ENCODE measurements around the gene CCNT1. TPM values are rescaled to one million over a fixed set of nuclear protein-coding genes. Genes with fewer than 3 reads are reported as not detected.
A peak's percentile ranks its signal among the peaks of the same experiment; 100 is the strongest.

Gene CCNT1
- total RNA-seq, result 10 to 100 TPM; 33.0 to 33.8 TPM

DNA sequence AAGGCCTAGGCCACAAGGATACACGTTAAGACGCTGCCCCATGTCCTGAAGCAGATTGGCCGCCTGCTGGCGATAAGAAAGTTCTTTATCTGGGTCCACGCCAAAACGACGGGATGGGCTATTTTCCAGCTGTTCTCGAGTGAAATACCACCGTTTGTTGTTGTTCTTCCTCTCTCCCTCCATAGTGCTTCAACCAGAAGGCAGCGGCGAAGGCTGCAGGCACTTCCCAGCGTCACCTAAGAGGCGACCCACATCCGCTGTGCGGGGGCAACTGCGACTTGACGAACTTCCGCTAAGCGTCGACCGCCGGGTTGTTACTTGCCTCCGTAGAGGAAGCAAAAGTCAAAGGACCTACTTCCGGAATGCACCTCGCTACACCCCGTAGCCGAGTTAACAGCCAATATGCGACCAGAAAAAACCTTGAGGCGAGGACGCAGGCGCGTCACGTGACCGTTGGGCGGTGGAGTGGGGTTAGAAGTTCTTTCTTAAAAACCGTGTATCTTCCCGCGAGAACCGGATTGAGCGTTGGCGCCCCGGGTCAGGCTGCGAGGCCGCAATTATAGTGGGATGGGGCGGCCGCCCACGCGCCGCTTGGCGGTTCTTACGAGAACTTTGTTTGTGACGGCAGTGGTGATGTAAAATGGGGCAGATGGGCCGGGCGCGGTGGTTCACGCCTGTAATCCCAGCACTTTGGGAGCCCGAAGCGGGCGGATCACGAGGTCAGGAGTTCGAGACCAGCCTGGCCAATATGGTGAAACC, at the start of gene CCNT1:
CCNT1 (minus strand) TSS at position 215 of the 759 bp plus-strand sequence; CDS start at position 183, 32 bp downstream.
- H3K9me3 ChIP-seq, result no peaks in the 10 kb centered on the region
- H3K4me1 ChIP-seq (replicated peaks), result peaks cover 11% of the 10 kb centered on the region
- intact Hi-C loops (cut with DNase I), result loop anchor here (1.0 kb wide), 1 partner anchor 34 kb away; the partner anchor contains the start of gene KANSL2
- peak; percentile 97 for DNase-seq (ENCODE audit: low spot score)
- H3K27me3 ChIP-seq (replicated peaks; ENCODE audit: insufficient read depth), result no peaks in the 10 kb centered on the region
- WGBS, result under 1% methylated on average over 58 of the region's 61 CpGs
- no peaks in the 10 kb centered on the region for H3K36me3 ChIP-seq
- peak within 1 kb of the TSS; percentile 52 to 55 for H3K4me3 ChIP-seq
- peak within 1 kb of the TSS; percentile 89 to 92 for H3K27ac ChIP-seq
- TF ChIP-seq POLR2A (IDR thresholded peaks at IDR 0.05) (peak; percentile 16), POLR2AphosphoS5 (IDR thresholded peaks at IDR 0.05) (peak; percentile 100)
- TF ChIP-seq, protein P1, sequence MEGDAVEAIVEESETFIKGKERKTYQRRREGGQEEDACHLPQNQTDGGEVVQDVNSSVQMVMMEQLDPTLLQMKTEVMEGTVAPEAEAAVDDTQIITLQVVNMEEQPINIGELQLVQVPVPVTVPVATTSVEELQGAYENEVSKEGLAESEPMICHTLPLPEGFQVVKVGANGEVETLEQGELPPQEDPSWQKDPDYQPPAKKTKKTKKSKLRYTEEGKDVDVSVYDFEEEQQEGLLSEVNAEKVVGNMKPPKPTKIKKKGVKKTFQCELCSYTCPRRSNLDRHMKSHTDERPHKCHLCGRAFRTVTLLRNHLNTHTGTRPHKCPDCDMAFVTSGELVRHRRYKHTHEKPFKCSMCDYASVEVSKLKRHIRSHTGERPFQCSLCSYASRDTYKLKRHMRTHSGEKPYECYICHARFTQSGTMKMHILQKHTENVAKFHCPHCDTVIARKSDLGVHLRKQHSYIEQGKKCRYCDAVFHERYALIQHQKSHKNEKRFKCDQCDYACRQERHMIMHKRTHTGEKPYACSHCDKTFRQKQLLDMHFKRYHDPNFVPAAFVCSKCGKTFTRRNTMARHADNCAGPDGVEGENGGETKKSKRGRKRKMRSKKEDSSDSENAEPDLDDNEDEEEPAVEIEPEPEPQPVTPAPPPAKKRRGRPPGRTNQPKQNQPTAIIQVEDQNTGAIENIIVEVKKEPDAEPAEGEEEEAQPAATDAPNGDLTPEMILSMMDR (IDR thresholded peaks at IDR 0.05), result peak in 3 of 4 experiments; percentile 24 to 54 (median 52)

DNA sequence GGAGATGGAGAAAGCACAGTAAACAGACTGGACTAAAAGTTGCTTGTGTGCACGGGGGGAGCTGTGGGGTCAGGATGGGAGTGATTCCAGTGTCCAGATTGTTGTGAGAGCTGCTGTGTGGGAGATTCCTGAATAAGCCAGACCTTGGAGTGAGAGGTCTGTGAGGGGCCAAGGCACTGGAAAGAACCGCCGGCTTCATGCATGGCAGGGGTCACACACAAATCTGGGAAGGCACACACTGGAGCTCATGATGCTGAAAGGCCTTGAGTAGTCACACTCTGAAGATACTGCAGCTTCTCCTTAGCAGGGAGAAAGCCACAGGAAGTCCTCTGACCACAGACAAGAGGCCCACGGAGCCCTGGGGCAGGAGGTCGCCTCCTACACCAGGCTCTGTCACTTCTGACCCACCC, 49.3 kb upstream of the CCNT1 start:
- TF ChIP-seq POLR2A (IDR thresholded peaks at IDR 0.05) (no peak), POLR2AphosphoS5 (IDR thresholded peaks at IDR 0.05) (no peak)
- TF ChIP-seq, protein P1 (IDR thresholded peaks at IDR 0.05), result no peak
- no peaks in the 10 kb centered on the region for H3K4me1 ChIP-seq (replicated peaks)
- WGBS, result 85% methylated on average over 5 of the region's 5 CpGs
- H3K4me3 ChIP-seq, result no peak overlapping the region
- intact Hi-C loops (cut with DNase I), result no loop called here
- H3K9me3 ChIP-seq, result no peaks in the 10 kb centered on the region
- no peak for DNase-seq (ENCODE audit: low spot score)
- no peaks in the 10 kb centered on the region for H3K27me3 ChIP-seq (replicated peaks; ENCODE audit: insufficient read depth)
- no peak overlapping the region for H3K27ac ChIP-seq
- H3K36me3 ChIP-seq, result no peaks in the 10 kb centered on the region

- Histone ChIP-seq H3K4me1 (replicated peaks) (no peaks in the 10 kb centered on the region), H3K27me3 (replicated peaks; ENCODE audit: insufficient read depth) (no peaks in the 10 kb centered on the region), H3K27ac (no peak overlapping the region), H3K36me3 (no peaks in the 10 kb centered on the region), H3K4me3 (no peak overlapping the region), H3K9me3 (no peaks in the 10 kb centered on the region)
- 75% methylated on average over 2 of the region's 2 CpGs for WGBS
- intact Hi-C loops (cut with DNase I), result no loop called here
- DNase-seq (ENCODE audit: low spot score), result no peak
- TF ChIP-seq, protein P1 (IDR thresholded peaks at IDR 0.05), result no peak
- no peak for TF ChIP-seq POLR2A (IDR thresholded peaks at IDR 0.05)
- no peak for TF ChIP-seq POLR2AphosphoS5 (IDR thresholded peaks at IDR 0.05)
Observed at GRCh38 chr12:48764521-48764920, 48.0 kb upstream of the CCNT1 start.

DNA sequence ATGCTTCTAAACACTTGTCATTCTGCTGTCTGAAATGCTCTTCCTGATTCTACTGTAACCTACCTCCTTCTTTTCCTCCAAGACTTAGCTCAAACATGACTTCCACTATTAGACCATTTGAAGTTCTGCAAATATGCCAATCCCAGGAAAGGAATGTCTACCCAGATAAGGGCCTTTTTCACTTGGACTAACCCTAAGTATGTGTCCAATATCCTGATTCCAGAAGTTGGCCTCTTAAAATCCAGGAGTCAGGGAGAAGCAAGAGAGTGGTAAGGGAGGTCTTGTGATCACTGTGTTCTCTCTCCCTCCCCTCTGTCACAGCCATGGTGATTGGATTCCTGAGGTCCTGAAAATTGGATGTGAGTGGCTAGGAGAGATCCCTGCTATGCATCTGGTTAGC, 42.2 kb upstream of the CCNT1 start:
- DNase-seq (ENCODE audit: low spot score), result no peak
- no peak for TF ChIP-seq POLR2A (IDR thresholded peaks at IDR 0.05)
- TF ChIP-seq, protein P1 (IDR thresholded peaks at IDR 0.05), result no peak
- TF ChIP-seq POLR2AphosphoS5 (IDR thresholded peaks at IDR 0.05), result no peak

DNA sequence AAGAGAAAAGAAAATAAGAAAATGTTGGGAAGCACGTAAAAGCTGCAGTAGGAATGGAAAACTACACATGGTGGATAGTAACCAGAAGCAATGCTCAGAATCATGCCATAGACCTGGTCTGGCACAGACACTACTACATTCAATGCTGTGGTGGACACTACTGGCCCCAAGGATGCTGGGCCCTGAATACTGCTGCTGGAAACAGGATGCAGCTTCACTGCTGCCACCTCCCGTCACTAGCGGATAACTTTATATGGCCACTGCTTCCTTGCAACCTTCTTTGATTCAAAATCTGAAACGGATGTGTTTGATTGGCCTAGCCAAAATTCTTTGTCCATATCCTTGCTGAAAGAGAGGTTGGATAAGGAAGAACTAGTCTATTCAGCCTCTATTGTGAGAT, 41.7 kb upstream of the CCNT1 start:
- H3K27ac ChIP-seq, result no peak overlapping the region
- H3K36me3 ChIP-seq, result no peaks in the 10 kb centered on the region
- no peaks in the 10 kb centered on the region for H3K9me3 ChIP-seq
- H3K4me3 ChIP-seq, result no peak overlapping the region
- H3K27me3 ChIP-seq (replicated peaks; ENCODE audit: insufficient read depth), result no peaks in the 10 kb centered on the region
- no peak for DNase-seq (ENCODE audit: low spot score)
- intact Hi-C loops (cut with DNase I), result no loop called here
- TF ChIP-seq POLR2A (IDR thresholded peaks at IDR 0.05) (no peak), POLR2AphosphoS5 (IDR thresholded peaks at IDR 0.05) (no peak)
- TF ChIP-seq, protein P1 (IDR thresholded peaks at IDR 0.05), result no peak
- H3K4me1 ChIP-seq (replicated peaks), result no peaks in the 10 kb centered on the region
- WGBS, result 72% methylated on average over 4 of the region's 4 CpGs

More for the DNA sequence above, 42.2 kb upstream of the CCNT1 start:
- intact Hi-C loops (cut with DNase I), result no loop called here
- no peaks in the 10 kb centered on the region for H3K4me1 ChIP-seq (replicated peaks)
- H3K27ac ChIP-seq, result no peak overlapping the region
- H3K9me3 ChIP-seq, result no peaks in the 10 kb centered on the region
- no peaks in the 10 kb centered on the region for H3K36me3 ChIP-seq
- no peak overlapping the region for H3K4me3 ChIP-seq
- H3K27me3 ChIP-seq (replicated peaks; ENCODE audit: insufficient read depth), result no peaks in the 10 kb centered on the region
